ENCODE data around the gene FHOD3. TPM values are rescaled to one million over a fixed set of nuclear protein-coding genes. Genes with fewer than 3 reads are reported as not detected.

Gene FHOD3
- total and polyA plus RNA-seq, 2 experiments from 2014 or later = 2.7 to 8.7 TPM

- no peak overlapping the region for H3K4me3 Mint-ChIP-seq
- DNase-seq (ENCODE audit: low spot score) = no peak
These were observed 410.9 kb downstream of the FHOD3 start for GRCh38 chr18:36708366-36708765.

More at GRCh38 chr18:36708366-36708765, 410.9 kb downstream of the FHOD3 start:
- H2AFZ ChIP-seq = no peak overlapping the region
- no peaks in the 10 kb centered on the region for H3K27me3 ChIP-seq (ENCODE audit: insufficient read depth)
- no peak overlapping the region for H3K27ac Mint-ChIP-seq
- no peak for ATAC-seq
- no peak overlapping the region for H3K27ac ChIP-seq (ENCODE audit: low read depth)
- H3K9me3 Mint-ChIP-seq = no peaks in the 10 kb centered on the region; the same call in 2 of the 3 replicates
- H3K9me2 ChIP-seq (ENCODE audit: insufficient read depth) = no peaks in the 10 kb centered on the region
- no peaks in the 10 kb centered on the region for H3F3A ChIP-seq (replicated peaks; ENCODE audit: low read depth)
- H3K79me2 ChIP-seq (replicated peaks; ENCODE audit: insufficient read depth) = no peaks in the 10 kb centered on the region
- H3K4me2 ChIP-seq = no peak overlapping the region
- H3K36me3 Mint-ChIP-seq (ENCODE audit: low read depth) = no peaks in the 10 kb centered on the region
- no peaks in the 10 kb centered on the region; the same call in 2 of the 3 replicates for H3K4me1 Mint-ChIP-seq
- no peaks in the 10 kb centered on the region for H3K4me1 ChIP-seq (ENCODE audit: insufficient read depth)
- H3K27me3 Mint-ChIP-seq (ENCODE audit: insufficient read depth, low read depth, poor library complexity) = no peaks in the 10 kb centered on the region
- TF ChIP-seq REST (IDR thresholded peaks at IDR 0.05; ENCODE audit: unreplicated experiment) (no peak), ETS1 (IDR thresholded peaks at IDR 0.05) (no peak), POLR2AphosphoS5 (IDR thresholded peaks at IDR 0.05; ENCODE audit: low read depth) (no peak), ZNF114 (CRISPR knock-in tag; IDR thresholded peaks at IDR 0.05) (no peak), ZNF331 (CRISPR knock-in tag; IDR thresholded peaks at IDR 0.05; ENCODE audit: low read depth) (no peak), EZH2 (IDR thresholded peaks at IDR 0.05; ENCODE audit: low read depth, unreplicated experiment) (no peak), JUNB (IDR thresholded peaks at IDR 0.05; ENCODE audit: unreplicated experiment) (no peak), ZNF462 (CRISPR knock-in tag; IDR thresholded peaks at IDR 0.05) (no peak), STAT1 (IDR thresholded peaks at IDR 0.05; ENCODE audit: unreplicated experiment) (no peak), CREB1 (CRISPR knock-in tag; IDR thresholded peaks at IDR 0.05; ENCODE audit: low read depth) (no peak), NANOG (IDR thresholded peaks at IDR 0.05; ENCODE audit: borderline replicate concordance) (no peak), EZH2phosphoT487 (IDR thresholded peaks at IDR 0.05; ENCODE audit: unreplicated experiment) (no peak), CTCF (conservative IDR thresholded peaks at IDR 0.05; ENCODE audit: low read depth in 2 of 2) (no peak)
- H3K36me3 ChIP-seq (ENCODE audit: insufficient read depth) = no peaks in the 10 kb centered on the region
- no peaks in the 10 kb centered on the region for H4K20me1 ChIP-seq (replicated peaks; ENCODE audit: insufficient read depth)
- no peak overlapping the region for H3K4me3 ChIP-seq
